Spinal cord (tissue), 10 donors: ENCODE measurements around the gene STXBP2. TPM values are rescaled to one million over a fixed set of nuclear protein-coding genes. Genes with fewer than 3 reads are reported as not detected.
"Not testable (repeated sequence)": the region's sequence is repeated elsewhere in the genome, so short reads cannot be mapped to it uniquely, and the experiment has no call there.

Experiments
- DNase-seq, 6 donors: peaks; one replicate each; pipeline versions ENCODE4 v3.0.0 to v3.0.0-alpha.2; 2013 to 2015; ENCODE audit warnings: low spot score in 6 of 6, low read depth in 4 of 6
- H3K27ac ChIP-seq: one replicate; pipeline ENCODE4 v1.5.1; 2013; ENCODE audit warnings: low read depth, low read length, control low read depth
- H3K27me3 ChIP-seq: one replicate; pipeline ENCODE4 v1.6.1; 2013; ENCODE audit warnings: low read length; ENCODE audit not compliant: control insufficient read depth, insufficient read depth
- H3K36me3 ChIP-seq: one replicate; pipeline ENCODE4 v1.6.1; 2013; ENCODE audit warnings: low read length; ENCODE audit not compliant: control insufficient read depth, insufficient read depth
- H3K4me1 ChIP-seq: one replicate; pipeline ENCODE4 v1.6.1; 2013; ENCODE audit warnings: low read length; ENCODE audit not compliant: control insufficient read depth, insufficient read depth
- H3K4me3 ChIP-seq: one replicate; pipeline ENCODE4 v1.5.1; 2013; ENCODE audit warnings: low read depth, low read length, control low read depth
- H3K9me3 ChIP-seq: one replicate; pipeline ENCODE4 v1.6.1; 2013; ENCODE audit warnings: low read length; ENCODE audit not compliant: control insufficient read depth, insufficient read depth
- WGBS: methylation state at CpG from one replicate; pipeline ENCODE4 v1.1.5; 2013; ENCODE audit warnings: missing lambda C conversion rate; ENCODE audit not compliant: insufficient coverage; 5-methylcytosine and 5-hydroxymethylcytosine counted together
- polyA plus RNA-seq, 2 donors: library from polyadenylated mRNA; unstranded; fragments of 120-200 nt; gene quantifications; one replicate each; pipeline ENCODE4 v1.2.1, GENCODE V29; 2013; ENCODE audit not compliant: insufficient read length in 2 of 2
- total RNA-seq, 2 donors: library from RNA; depleted of rRNA in 1 of 2; stranded (reverse); fragments of 120-200 nt in 1 of 2; fragments of >200 nt in 1 of 2; gene quantifications; one replicate each; pipeline versions ENCODE4 v1.2.3 to v1.2.4, GENCODE V29; 2013 to 2014
- donor health status: healthy.

STXBP2 gene
- total and polyA plus RNA-seq, 4 donors = 4.4 to 14.0 (median 10.6) TPM

DNA sequence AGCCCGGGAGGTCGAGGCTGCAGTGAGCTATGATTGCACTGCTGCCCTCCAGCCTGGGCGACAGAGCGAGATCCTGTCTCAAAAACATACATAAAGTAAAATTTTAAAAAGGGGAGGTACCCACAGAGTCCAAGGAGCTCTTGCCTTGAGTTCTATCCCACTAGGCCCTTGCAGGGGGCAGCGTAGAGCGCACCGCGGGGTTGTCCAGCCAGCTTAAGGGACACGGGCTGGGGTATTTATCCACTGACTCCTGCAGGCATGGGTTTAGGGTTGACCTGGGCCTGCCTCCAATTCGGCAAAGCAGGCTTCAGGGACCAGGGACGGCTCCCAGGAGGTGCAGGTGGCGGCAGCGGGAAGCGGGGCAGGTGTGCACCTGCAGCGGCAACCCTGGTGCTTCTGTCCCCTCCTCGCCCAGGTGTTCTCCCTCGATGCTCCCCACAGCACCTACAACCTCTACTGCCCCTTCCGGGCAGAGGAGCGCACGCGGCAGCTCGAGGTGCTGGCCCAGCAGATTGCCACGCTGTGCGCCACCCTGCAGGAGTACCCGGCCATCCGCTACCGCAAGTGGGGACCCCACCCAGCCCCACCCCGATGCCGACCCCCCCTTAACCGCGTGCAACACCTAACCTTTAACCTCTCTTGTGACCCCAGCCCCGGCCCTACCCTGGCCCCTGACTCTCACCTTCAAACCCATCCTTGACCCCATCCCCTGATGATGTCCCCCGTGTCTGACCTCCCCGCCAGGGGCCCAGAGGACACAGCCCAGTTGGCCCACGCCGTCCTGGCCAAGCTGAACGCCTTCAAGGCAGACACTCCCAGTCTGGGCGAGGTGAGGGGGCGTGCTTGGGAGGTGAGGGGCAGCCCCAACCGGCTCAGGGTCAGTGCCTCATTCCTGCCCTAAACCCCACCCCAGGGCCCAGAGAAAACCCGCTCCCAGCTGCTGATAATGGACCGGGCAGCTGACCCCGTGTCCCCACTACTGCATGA lies 4.7 kb downstream of the STXBP2 start:
- 86% methylated on average over 35 of the region's 43 CpGs for WGBS
- DNase-seq = no peak
- Histone ChIP-seq H3K4me1 (no peaks in the 10 kb centered on the region), H3K4me3 (no peak overlapping the region), H3K27ac (no peak overlapping the region), H3K9me3 (no peaks in the 10 kb centered on the region), H3K27me3 (peaks cover 12% of the 10 kb centered on the region), H3K36me3 (peaks cover 3% of the 10 kb centered on the region)

DNA sequence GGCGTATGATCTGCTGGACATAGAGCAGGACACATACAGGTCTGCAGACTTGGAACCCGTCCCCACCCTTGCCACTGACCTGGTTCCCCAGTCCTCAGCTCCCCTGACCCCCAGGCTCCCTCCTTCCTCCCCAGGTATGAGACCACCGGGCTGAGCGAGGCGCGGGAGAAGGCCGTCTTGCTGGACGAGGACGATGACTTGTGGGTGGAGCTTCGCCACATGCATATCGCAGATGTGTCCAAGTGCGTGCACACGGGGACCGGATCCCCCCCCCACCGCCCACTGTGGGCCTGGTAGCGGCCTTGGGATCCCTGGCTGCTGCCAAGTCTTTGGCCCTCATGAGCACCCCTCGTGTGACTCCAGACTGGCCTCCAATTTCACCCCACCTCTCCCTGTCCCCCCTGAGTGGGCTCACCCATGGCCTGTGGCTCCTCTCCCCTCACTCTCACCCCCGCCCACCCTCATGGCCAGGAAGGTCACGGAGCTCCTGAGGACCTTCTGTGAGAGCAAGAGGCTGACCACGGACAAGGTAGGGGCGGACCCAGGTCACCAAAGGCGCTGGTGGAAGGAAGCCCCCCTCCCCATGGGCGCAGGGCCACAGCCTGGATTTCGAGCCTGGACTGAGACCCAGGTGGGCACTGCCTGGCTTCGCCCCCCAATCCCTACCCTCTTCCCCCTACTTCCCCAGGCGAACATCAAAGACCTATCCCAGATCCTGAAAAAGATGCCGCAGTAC lies 5.6 kb downstream of the STXBP2 start:
- Histone ChIP-seq H3K36me3 (peaks cover 8% of the 10 kb centered on the region), H3K27me3 (peaks cover 4% of the 10 kb centered on the region), H3K9me3 (no peaks in the 10 kb centered on the region), H3K4me3 (no peak overlapping the region), H3K27ac (no peak overlapping the region), H3K4me1 (no peaks in the 10 kb centered on the region)
- DNase-seq = no peak
- WGBS = 90% methylated on average over 23 of the region's 27 CpGs

DNA sequence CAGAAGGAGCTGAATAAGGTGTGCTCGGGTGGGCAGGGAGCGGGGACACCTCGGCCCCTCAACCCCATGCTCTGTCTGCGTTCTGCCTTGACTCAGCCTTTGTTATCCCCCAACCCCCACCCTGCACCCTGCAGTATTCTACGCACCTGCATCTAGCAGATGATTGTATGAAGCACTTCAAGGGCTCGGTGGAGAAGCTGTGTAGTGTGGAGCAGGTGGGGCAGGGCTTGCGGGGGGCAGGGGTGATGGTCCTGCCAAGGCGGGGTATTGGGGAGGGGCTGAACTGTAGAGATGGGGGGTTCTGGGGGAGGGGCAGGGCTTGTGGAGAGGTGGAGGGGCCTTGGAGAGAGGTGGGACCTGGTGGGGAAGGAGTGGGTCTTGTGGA lies 6.1 kb downstream of the STXBP2 start:
- no peak for DNase-seq
- Histone ChIP-seq H3K4me3 (no peak overlapping the region), H3K4me1 (no peaks in the 10 kb centered on the region), H3K27ac (no peak overlapping the region), H3K9me3 (no peaks in the 10 kb centered on the region), H3K36me3 (peaks cover 8% of the 10 kb centered on the region), H3K27me3 (no peaks in the 10 kb centered on the region)
- WGBS = 97% methylated on average over 4 of the region's 8 CpGs

DNA sequence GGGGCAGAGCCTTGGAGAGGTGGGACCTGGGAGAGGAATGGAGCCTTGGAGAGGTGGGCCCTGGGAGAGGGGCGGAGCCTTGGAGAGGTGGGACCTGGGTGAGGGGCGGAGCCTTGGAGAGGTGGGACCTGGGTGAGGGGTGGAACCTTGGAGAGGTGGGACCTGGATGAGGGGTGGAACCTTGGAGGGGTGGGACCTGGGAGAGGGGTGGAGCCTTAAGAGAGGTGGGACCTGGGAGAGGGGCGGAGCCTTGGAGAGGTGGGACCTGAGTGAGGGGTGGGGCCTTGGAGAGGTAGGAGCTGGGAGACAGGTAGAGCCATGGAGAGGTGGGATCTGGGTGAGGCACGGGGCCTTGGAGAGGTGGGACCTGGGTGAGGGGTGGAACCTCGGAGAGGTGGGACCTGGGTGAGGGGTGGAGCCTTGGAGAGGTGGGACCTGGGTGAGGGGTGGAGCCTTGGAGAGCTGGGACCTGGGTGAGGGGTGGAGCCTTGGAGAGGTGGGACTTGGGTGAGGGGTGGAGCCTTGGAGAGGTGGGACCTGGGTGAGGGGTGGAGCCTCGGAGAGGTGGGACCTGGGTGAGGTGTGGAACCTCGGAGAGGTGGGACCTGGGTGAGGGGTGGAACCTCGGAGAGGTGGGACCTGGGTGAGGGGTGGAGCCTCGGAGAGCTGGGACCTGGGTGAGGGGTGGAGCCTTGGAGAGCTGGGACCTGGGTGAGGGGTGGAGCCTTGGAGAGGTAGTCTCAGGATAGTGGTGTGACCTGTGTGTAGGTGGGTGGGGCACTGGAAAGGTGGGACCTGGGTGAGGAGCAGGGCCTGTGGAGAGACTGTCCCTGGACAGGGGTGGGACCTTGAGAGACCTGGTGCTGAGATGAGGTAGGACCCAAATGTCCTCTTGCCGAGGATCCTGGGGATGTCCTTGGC lies 7.0 kb downstream of the STXBP2 start:
- not testable (repeated sequence) for H3K36me3 ChIP-seq, H3K4me1 ChIP-seq, H3K27ac ChIP-seq, H3K9me3 ChIP-seq, H3K4me3 ChIP-seq, DNase-seq, H3K27me3 ChIP-seq
- 60% methylated on average over 8 of the region's 10 CpGs for WGBS

DNA sequence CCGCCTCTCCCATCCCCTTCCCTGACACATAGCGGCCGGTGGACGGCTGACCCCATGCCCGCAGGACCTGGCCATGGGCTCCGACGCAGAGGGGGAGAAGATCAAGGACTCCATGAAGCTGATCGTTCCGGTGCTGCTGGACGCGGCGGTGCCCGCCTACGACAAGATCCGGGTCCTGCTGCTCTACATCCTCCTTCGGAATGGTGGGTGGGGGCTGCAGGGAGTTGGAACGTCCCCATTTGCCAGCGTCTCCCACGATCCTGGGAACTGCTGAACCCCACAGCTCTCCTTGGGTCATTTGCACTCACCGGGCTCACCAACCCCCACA lies 7.6 kb downstream of the STXBP2 start:
- H3K27ac ChIP-seq = no peak overlapping the region
- DNase-seq = no peak
- no peaks in the 10 kb centered on the region for H3K4me1 ChIP-seq
- peaks cover 8% of the 10 kb centered on the region for H3K36me3 ChIP-seq
- 94% methylated on average over 19 of the region's 20 CpGs for WGBS
- H3K4me3 ChIP-seq = no peak overlapping the region
- no peaks in the 10 kb centered on the region for H3K9me3 ChIP-seq
- no peaks in the 10 kb centered on the region for H3K27me3 ChIP-seq

DNA sequence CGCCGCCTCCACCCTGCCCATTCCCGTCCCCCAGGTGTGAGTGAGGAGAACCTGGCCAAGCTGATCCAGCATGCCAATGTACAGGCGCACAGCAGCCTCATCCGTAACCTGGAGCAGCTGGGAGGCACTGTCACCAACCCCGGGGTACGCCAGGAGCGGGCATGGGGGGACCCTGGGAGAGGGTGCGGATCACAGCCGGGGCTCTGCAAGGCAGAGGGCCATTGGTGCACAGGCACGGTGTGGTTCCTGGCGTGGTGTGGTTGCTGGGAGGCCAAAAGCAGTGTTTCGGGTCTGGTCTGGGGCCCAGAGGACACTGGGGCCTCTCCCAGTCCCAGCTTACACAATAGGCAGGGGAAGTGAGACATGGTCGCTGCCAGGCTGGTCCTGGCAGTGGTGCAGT lies 8.3 kb downstream of the STXBP2 start:
- Histone ChIP-seq H3K27me3 (no peaks in the 10 kb centered on the region), H3K4me1 (no peaks in the 10 kb centered on the region), H3K4me3 (no peak overlapping the region), H3K27ac (no peak overlapping the region), H3K36me3 (peaks cover 8% of the 10 kb centered on the region), H3K9me3 (no peaks in the 10 kb centered on the region)
- 84% methylated on average over 11 of the region's 14 CpGs for WGBS
- no peak for DNase-seq

DNA sequence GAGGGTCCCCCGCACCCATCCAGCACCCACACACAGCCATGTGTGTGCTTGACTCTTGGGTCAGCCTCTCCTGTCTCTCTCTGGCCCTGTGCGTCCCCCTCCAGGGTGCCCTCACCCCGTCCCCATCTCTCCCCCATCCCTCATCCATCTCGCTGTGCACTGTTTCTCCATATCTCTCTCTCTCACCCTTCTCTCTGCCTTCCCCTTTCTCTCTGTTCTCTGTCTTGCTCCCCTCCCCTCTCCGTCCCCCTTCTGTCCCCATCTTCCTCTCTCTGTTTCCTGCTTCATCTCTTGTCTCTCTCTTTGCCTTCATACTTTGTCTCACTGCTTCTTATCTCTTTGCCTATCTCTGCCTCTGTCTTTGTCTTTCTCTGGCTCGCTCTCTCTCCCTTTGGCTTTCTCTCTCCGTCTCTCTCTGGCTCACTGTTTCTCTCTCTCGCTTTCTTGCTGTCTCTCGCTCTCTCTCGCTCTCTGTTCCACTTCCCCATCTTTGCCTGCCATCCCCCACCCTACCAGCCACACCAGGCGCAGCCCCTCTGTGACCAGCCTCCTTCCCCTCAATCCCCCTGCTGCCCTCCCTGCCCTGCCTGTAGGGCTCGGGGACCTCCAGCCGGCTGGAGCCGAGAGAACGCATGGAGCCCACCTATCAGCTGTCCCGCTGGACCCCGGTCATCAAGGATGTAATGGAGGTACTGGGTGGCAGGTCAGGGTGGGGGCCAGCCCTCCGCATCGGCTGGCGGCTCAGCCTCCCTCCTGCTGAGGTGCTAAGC lies 8.9 kb downstream of the STXBP2 start:
- WGBS = 53% methylated on average over 19 of the region's 20 CpGs
- no peak overlapping the region for H3K4me3 ChIP-seq

DNA sequence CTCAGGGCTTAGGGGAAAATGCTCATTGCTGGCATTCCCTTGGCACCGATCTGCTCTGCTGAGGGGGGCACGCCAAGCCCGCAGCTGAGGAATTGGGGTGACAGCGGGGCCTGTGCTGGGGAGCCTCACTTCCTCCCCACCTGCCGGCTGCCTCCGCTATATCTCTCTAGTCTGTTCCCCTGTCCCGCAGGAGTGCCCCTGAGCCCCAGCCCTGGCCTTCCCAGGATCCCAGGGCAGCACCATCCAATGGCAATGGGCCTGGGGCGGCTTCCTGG lies 9.5 kb downstream of the STXBP2 start:
- no peaks in the 10 kb centered on the region for H3K4me1 ChIP-seq
- WGBS = 83% methylated on average over 8 of the region's 8 CpGs
- H3K27ac ChIP-seq = no peak overlapping the region
- no peak overlapping the region for H3K4me3 ChIP-seq
- H3K9me3 ChIP-seq = no peaks in the 10 kb centered on the region
- H3K36me3 ChIP-seq = peaks cover 8% of the 10 kb centered on the region
- no peak for DNase-seq
- peaks cover 4% of the 10 kb centered on the region for H3K27me3 ChIP-seq

More for the DNA sequence above, 8.9 kb downstream of the STXBP2 start:
- peaks cover 8% of the 10 kb centered on the region for H3K36me3 ChIP-seq
- no peak overlapping the region for H3K27ac ChIP-seq
- DNase-seq = no peak
- H3K27me3 ChIP-seq = peaks cover under 1% of the 10 kb centered on the region
- H3K9me3 ChIP-seq = no peaks in the 10 kb centered on the region
- H3K4me1 ChIP-seq = no peaks in the 10 kb centered on the region

DNA sequence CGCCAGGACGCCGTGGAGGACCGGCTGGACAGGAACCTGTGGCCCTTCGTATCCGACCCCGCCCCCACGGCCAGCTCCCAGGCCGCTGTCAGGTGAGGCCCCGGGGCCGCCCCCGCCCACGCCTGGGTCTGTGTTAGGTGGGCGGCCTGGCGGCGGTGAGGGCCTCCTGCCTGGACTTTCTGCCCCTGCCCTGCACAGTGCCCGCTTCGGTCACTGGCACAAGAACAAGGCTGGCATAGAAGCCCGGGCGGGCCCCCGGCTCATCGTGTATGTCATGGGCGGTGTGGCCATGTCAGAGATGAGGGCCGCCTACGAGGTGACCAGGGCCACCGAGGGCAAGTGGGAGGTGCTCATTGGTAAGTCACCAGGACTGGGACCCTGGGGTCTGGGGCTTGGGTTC lies 10.2 kb downstream of the STXBP2 start:
- DNase-seq = no peak
- H3K4me1 ChIP-seq = peaks cover under 1% of the 10 kb centered on the region
- WGBS = 93% methylated on average over 26 of the region's 26 CpGs
- H3K27me3 ChIP-seq = peaks cover 5% of the 10 kb centered on the region
- H3K27ac ChIP-seq = no peak overlapping the region
- no peak overlapping the region for H3K4me3 ChIP-seq
- H3K36me3 ChIP-seq = peaks cover 8% of the 10 kb centered on the region
- no peaks in the 10 kb centered on the region for H3K9me3 ChIP-seq
